IMR-90 (cell line): ENCODE results near the gene ATF4. TPM values are rescaled to one million over a fixed set of nuclear protein-coding genes. Genes with fewer than 3 reads are reported as not detected.

Source experiments
- ATAC-seq: fragments of 200-7000 bp; cut with Tn5 transposase; 2 replicates; pipeline ENCODE4 v1.9.1; 2020; ENCODE audit warnings: low read depth, mild to moderate bottlenecking, moderate library complexity
- BruUV-seq: library from RNA; stranded (reverse); fragments of 400-500 nt; replicated peaks from 2 replicates; lab custom pipeline; 2021; lab: Mats Ljungman, UMichigan
- CTCF ChIA-PET: fragments of 300-600 bp; formaldehyde crosslinking; extraction: SDS; loops from one replicate; lab custom pipeline; 2021; ENCODE audit warnings: antibody characterized with exemption; lab: Yijun Ruan, JAX
- POLR2A ChIA-PET: fragments of 300-600 bp; sonication (Branson Sonifier 250); formaldehyde crosslinking; loops from one replicate; lab custom pipeline; 2022; ENCODE audit warnings: antibody characterized with exemption; ENCODE audit not compliant: unreplicated experiment; lab: Charles Lee
- DNase-seq: peaks from one replicate; pipeline ENCODE4 v3.0.0; 2013
- H2AFZ ChIP-seq: replicated peaks from 2 replicates; pipeline ENCODE3; 2013; ENCODE audit warnings: low read length, mild to moderate bottlenecking; ENCODE audit not compliant: poor library complexity
- H2AK5ac ChIP-seq: 2 replicates; pipeline ENCODE4 v1.6.1; 2013; ENCODE audit warnings: low read depth, low read length, inconsistent platforms
- H2AK9ac ChIP-seq: replicated peaks from 2 replicates; pipeline ENCODE3; 2013; ENCODE audit warnings: mild to moderate bottlenecking, low read depth, low read length, moderate library complexity; ENCODE audit not compliant: poor library complexity
- H2BK120ac ChIP-seq: 2 replicates; pipeline ENCODE4 v1.6.1; 2013; ENCODE audit warnings: low read depth, low read length, inconsistent platforms
- H2BK15ac ChIP-seq: 3 replicates; pipeline ENCODE4 v1.6.1; 2013; ENCODE audit warnings: low read depth, low read length, inconsistent platforms
- H2BK20ac ChIP-seq: 2 replicates; pipeline ENCODE4 v1.6.1; 2013; ENCODE audit warnings: low read depth, mild to moderate bottlenecking, inconsistent platforms, low read length, moderate library complexity
- H2BK5ac ChIP-seq: 2 replicates; pipeline ENCODE4 v1.6.1; 2013; ENCODE audit warnings: mild to moderate bottlenecking, low read depth, low read length, inconsistent platforms; ENCODE audit not compliant: poor library complexity, severe bottlenecking
- H3K14ac ChIP-seq: replicated peaks from 2 replicates; pipeline ENCODE4 v1.6.1; 2013; ENCODE audit warnings: low read depth, low read length, inconsistent platforms
- H3K18ac ChIP-seq: 2 replicates; pipeline ENCODE4 v1.6.1; 2013; ENCODE audit warnings: low read depth, low read length, control low read depth
- H3K23ac ChIP-seq: 2 replicates; pipeline ENCODE4 v1.6.1; 2013; ENCODE audit warnings: low read depth, low read length, inconsistent platforms
- H3K27ac ChIP-seq: 2 replicates; pipeline ENCODE4 v1.5.1; 2013; ENCODE audit warnings: mild to moderate bottlenecking, control low read depth, low read length; ENCODE audit not compliant: insufficient read depth
- H3K27me3 ChIP-seq: 2 replicates; pipeline ENCODE4 v1.6.1; 2013; ENCODE audit warnings: low read length; ENCODE audit not compliant: control insufficient read depth, insufficient read depth
- H3K36me3 ChIP-seq: 2 replicates; pipeline ENCODE4 v1.6.1; 2013; ENCODE audit warnings: low read length, mixed read lengths; ENCODE audit not compliant: control insufficient read depth, insufficient read depth
- H3K4ac ChIP-seq: 2 replicates; pipeline ENCODE4 v1.6.1; 2013; ENCODE audit warnings: low read depth, low read length, inconsistent platforms
- H3K4me1 ChIP-seq: 2 replicates; pipeline ENCODE4 v1.6.1; 2013; ENCODE audit warnings: low read length, mixed read lengths; ENCODE audit not compliant: control insufficient read depth, insufficient read depth
- H3K4me2 ChIP-seq: 2 replicates; pipeline ENCODE4 v1.6.1; 2013; ENCODE audit warnings: low read depth, mild to moderate bottlenecking, control low read depth, low read length, moderate library complexity
- H3K4me3 ChIP-seq: 2 replicates; pipeline ENCODE4 v1.5.1; 2013; ENCODE audit warnings: low read depth, mild to moderate bottlenecking, control low read depth, low read length, moderate library complexity; ENCODE audit not compliant: insufficient read depth
- H3K56ac ChIP-seq: 2 replicates; pipeline ENCODE4 v1.6.1; 2013; ENCODE audit warnings: low read length, inconsistent platforms; ENCODE audit not compliant: insufficient read depth; ENCODE audit errors: extremely low read depth
- H3K79me1 ChIP-seq, 2 experiments: 2 replicates each; pipeline ENCODE4 v1.6.1; 2013; ENCODE audit warnings: low read length in 2 of 2, inconsistent platforms in 1 of 2, low read depth in 1 of 2
- H3K9ac ChIP-seq: 2 replicates; pipeline ENCODE4 v1.6.1; 2013; ENCODE audit warnings: low read depth, low read length, control low read depth
- H3K9me1 ChIP-seq: 2 replicates; pipeline ENCODE4 v1.6.1; 2013; ENCODE audit warnings: low read length, inconsistent platforms; ENCODE audit not compliant: insufficient read depth
- H3K9me3 ChIP-seq: 2 replicates; pipeline ENCODE4 v1.6.1; 2013; ENCODE audit warnings: low read length; ENCODE audit not compliant: control insufficient read depth, insufficient read depth
- H4K20me1 ChIP-seq: 2 replicates; pipeline ENCODE4 v1.6.1; 2013; ENCODE audit warnings: low read length, inconsistent platforms; ENCODE audit not compliant: insufficient read depth
- H4K5ac ChIP-seq: 2 replicates; pipeline ENCODE4 v1.6.1; 2013; ENCODE audit warnings: mild to moderate bottlenecking, low read depth, low read length, control low read depth
- H4K8ac ChIP-seq, 2 experiments: 2 replicates each; pipeline ENCODE4 v1.6.1; 2013; ENCODE audit warnings: low read depth in 2 of 2, low read length in 2 of 2, control low read depth in 1 of 2, inconsistent platforms in 1 of 2
- H4K91ac ChIP-seq: 2 replicates; pipeline ENCODE4 v1.6.1; 2013; ENCODE audit warnings: low read depth, low read length, inconsistent platforms; ENCODE audit not compliant: insufficient read depth
- BHLHE40 ChIP-seq: fragments of 150-350 bp; IDR thresholded peaks from 2 replicates; pipeline ENCODE4 v1.6.1; 2016; ENCODE audit warnings: mild to moderate bottlenecking, low read depth, low read length
- CEBPB ChIP-seq: IDR thresholded peaks from 2 replicates; pipeline ENCODE4 v1.6.1; 2012; ENCODE audit warnings: low read depth, low read length, improper control_type of control experiment
- CHD1 ChIP-seq: IDR thresholded peaks from 2 replicates; pipeline ENCODE4 v1.6.1; 2012; ENCODE audit warnings: low read depth, low read length, improper control_type of control experiment
- POLR2A ChIP-seq: IDR thresholded peaks from 2 replicates; pipeline ENCODE4 v1.6.1; 2012; ENCODE audit warnings: mild to moderate bottlenecking, low read depth, low read length
- RCOR1 ChIP-seq: IDR thresholded peaks from 2 replicates; pipeline ENCODE4 v1.6.1; 2012; ENCODE audit warnings: mild to moderate bottlenecking, low read length, improper control_type of control experiment; ENCODE audit not compliant: insufficient replicate concordance
- SMC3 ChIP-seq: fragments of 150-350 bp; IDR thresholded peaks from 2 replicates; pipeline ENCODE4 v1.6.1; 2016; ENCODE audit warnings: low read depth, mild to moderate bottlenecking, antibody characterized with exemption, low read length, moderate library complexity
- USF2 ChIP-seq: fragments of 150-350 bp; IDR thresholded peaks from 2 replicates; pipeline ENCODE4 v1.6.1; 2017; ENCODE audit warnings: mild to moderate bottlenecking, antibody characterized with exemption, low read length, low read depth
- WGBS, 2 experiments: methylation state at CpG; one replicate each; pipeline versions ENCODE4 v1.1.5 to v1.1.7; 2013; ENCODE audit warnings: missing lambda C conversion rate in 2 of 2; ENCODE audit not compliant: insufficient read length in 1 of 2; ENCODE audit errors: extremely low coverage in 2 of 2; 5-methylcytosine and 5-hydroxymethylcytosine counted together
- dilution Hi-C: fragments of 300-500 bp; cut with HindIII; formaldehyde crosslinking; loops from one replicate; pipeline ENCODE4 v1.14.3; 2018; ENCODE audit warnings: low sequenced_read_pairs; ENCODE audit not compliant: unreplicated experiment
- in situ Hi-C: fragments of 300-500 bp; cut with MboI; formaldehyde crosslinking; loops from 3 replicates; pipeline ENCODE4 v1.14.3; 2019; ENCODE audit warnings: low sequenced_read_pairs, inconsistent platforms, mixed read lengths
- intact Hi-C: fragments of 100-400 bp; cut with micrococcal nuclease; formaldehyde crosslinking; loops from 2 replicates; pipeline ENCODE4 v1.10.0; 2022
- polyA plus RNA-seq, 3 experiments: library from polyadenylated mRNA; depleted of rRNA; stranded (reverse); fragments of >200 nt; gene quantifications; 2 replicates each; pipeline ENCODE4 v1.2.3, GENCODE V29; 2012; ENCODE audit warnings: low replicate concordance in 1 of 3
- total RNA-seq: library from RNA; depleted of rRNA; stranded (reverse); fragments of >200 nt; gene quantifications from 2 replicates; pipeline ENCODE4 v1.2.3, GENCODE V29; 2012
- TF ChIP-seq, protein P1 (sequence below): fragments of 150-350 bp; IDR thresholded peaks from 2 replicates; pipeline ENCODE4 v1.6.1; 2016; ENCODE audit warnings: low read depth, mild to moderate bottlenecking, low read length, moderate library complexity, borderline replicate concordance

ATF4 gene
- total and polyA plus RNA-seq, 2 of the 4 experiments (the other 2 are of a cell fraction) = 148 to 662 TPM

GRCh38 chr22:39565414-39565944, 45.1 kb downstream of the ATF4 start:
- Histone ChIP-seq H3K4me3 (no peak overlapping the region), H3K27ac (no peak overlapping the region), H2BK5ac (no peak overlapping the region), H3K4me1 (no peaks in the 10 kb centered on the region), H2AFZ (no peak overlapping the region), H3K9ac (no peak overlapping the region), H3K4ac (no peak overlapping the region), H3K36me3 (no peaks in the 10 kb centered on the region), H4K91ac (no peak overlapping the region), H4K5ac (no peak overlapping the region), H2BK15ac (no peak overlapping the region), H3K23ac (no peak overlapping the region), H2AK9ac (no peak overlapping the region), H3K27me3 (peaks cover 27% of the 10 kb centered on the region), H3K4me2 (no peak overlapping the region), H3K9me3 (peaks cover 3% of the 10 kb centered on the region; the same call in 1 of the 2 replicates), H4K20me1 (no peaks in the 10 kb centered on the region), H3K14ac (no peak overlapping the region), H2BK120ac (no peak overlapping the region), H3K56ac (no peak overlapping the region), H2BK20ac (no peak overlapping the region), H3K18ac (no peak overlapping the region), H2AK5ac (no peak overlapping the region; the same call in 1 of the 2 replicates), H3K79me1 (no peaks in the 10 kb centered on the region), H4K8ac (no peak overlapping the region), H3K9me1 (peaks cover 9% of the 10 kb centered on the region)
- intact Hi-C loops (no loop called here), in situ Hi-C loops (no loop called here), dilution Hi-C loops (no loop called here)
- TF ChIP-seq USF2 (no peak), CHD1 (no peak), RCOR1 (no peak), SMC3 (no peak), CEBPB (no peak), POLR2A (no peak), BHLHE40 (no peak)
- TF ChIP-seq, protein P1, sequence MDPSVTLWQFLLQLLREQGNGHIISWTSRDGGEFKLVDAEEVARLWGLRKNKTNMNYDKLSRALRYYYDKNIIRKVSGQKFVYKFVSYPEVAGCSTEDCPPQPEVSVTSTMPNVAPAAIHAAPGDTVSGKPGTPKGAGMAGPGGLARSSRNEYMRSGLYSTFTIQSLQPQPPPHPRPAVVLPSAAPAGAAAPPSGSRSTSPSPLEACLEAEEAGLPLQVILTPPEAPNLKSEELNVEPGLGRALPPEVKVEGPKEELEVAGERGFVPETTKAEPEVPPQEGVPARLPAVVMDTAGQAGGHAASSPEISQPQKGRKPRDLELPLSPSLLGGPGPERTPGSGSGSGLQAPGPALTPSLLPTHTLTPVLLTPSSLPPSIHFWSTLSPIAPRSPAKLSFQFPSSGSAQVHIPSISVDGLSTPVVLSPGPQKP = no peak
- whole genome bisulfite sequencing, 2 experiments = 91% methylated on average over 5 of the region's 5 CpGs; no CpG with 5 or more reads in 1 of the 2 experiments
- no TSS peak for BruUV-seq
- CTCF ChIA-PET = no interaction called here
- no peak for ATAC-seq
- POLR2A ChIA-PET = interaction anchor here (0.6 kb wide), 1 partner anchor 246 kb away, joined by 3 read pairs; no protein-coding TSS in a partner anchor
- DNase-seq = no peak
